GM12892 (cell line): ENCODE measurements around the gene R3HDM4.
A peak's percentile ranks its signal among the peaks of the same experiment; 100 is the strongest.

Experiments
- DNase-seq: peaks from one replicate; pipeline ENCODE4 v3.0.0; 2011; ENCODE audit not compliant: insufficient read length
- FAIRE-seq: peaks from 2 replicates; lab custom pipeline; 2011; peaks lifted over from hg19 to GRCh38; lab: Jason Lieb, UNC
- POLR2A ChIP-seq: IDR thresholded peaks from 2 replicates; pipeline ENCODE4 v1.6.1; 2011; ENCODE audit warnings: low read depth, low read length, control low read depth
- POLR2AphosphoS5 ChIP-seq: IDR thresholded peaks from 2 replicates; pipeline ENCODE4 v1.6.1; 2011; ENCODE audit warnings: low read depth, low read length, control low read depth
- TAF1 ChIP-seq: IDR thresholded peaks from 2 replicates; pipeline ENCODE4 v1.6.1; 2011; ENCODE audit warnings: low read depth, mild to moderate bottlenecking, control low read depth, low read length, borderline replicate concordance

Gene R3HDM4

GRCh38 chr19:889662-890295 lies 23.2 kb downstream of the R3HDM4 start:
- DNase-seq (no peak), FAIRE-seq (no peak)
- TF ChIP-seq POLR2AphosphoS5 (no peak), TAF1 (no peak), POLR2A (no peak)

- FAIRE-seq (peak; percentile 27), DNase-seq (no peak)
- TF ChIP-seq POLR2AphosphoS5: no peak
- no peak for TF ChIP-seq POLR2A
- no peak for TF ChIP-seq TAF1
These were observed 24.2 kb downstream of the R3HDM4 start for GRCh38 chr19:888581-889385.

GRCh38 chr19:887599-887998 lies 25.4 kb downstream of the R3HDM4 start:
- no peak for DNase-seq
- no peak for FAIRE-seq
- TF ChIP-seq POLR2AphosphoS5 (no peak), TAF1 (no peak), POLR2A (no peak)

GRCh38 chr19:887072-887471 lies 25.9 kb downstream of the R3HDM4 start:
- DNase-seq (no peak), FAIRE-seq (no peak)
- TF ChIP-seq TAF1 (no peak), POLR2A (no peak), POLR2AphosphoS5 (no peak)

GRCh38 chr19:885536-886224 lies 27.3 kb downstream of the R3HDM4 start:
- TF ChIP-seq POLR2A (no peak), POLR2AphosphoS5 (no peak), TAF1 (no peak)
- no peak for DNase-seq
- FAIRE-seq: no peak

GRCh38 chr19:884420-885211 lies 28.4 kb downstream of the R3HDM4 start:
- TF ChIP-seq POLR2AphosphoS5: no peak
- TF ChIP-seq POLR2A: no peak
- no peak for TF ChIP-seq TAF1
- DNase-seq (no peak), FAIRE-seq (no peak)

GRCh38 chr19:883661-884211 lies 29.3 kb downstream of the R3HDM4 start:
- TF ChIP-seq POLR2AphosphoS5 (no peak), TAF1 (no peak), POLR2A (no peak)
- FAIRE-seq (no peak), DNase-seq (no peak)

GRCh38 chr19:882871-883497 lies 30.0 kb downstream of the R3HDM4 start:
- DNase-seq (no peak), FAIRE-seq (no peak)
- no peak for TF ChIP-seq POLR2A
- TF ChIP-seq TAF1: no peak

GRCh38 chr19:881385-882071 lies 31.5 kb downstream of the R3HDM4 start:
- FAIRE-seq (no peak), DNase-seq (no peak)
- TF ChIP-seq POLR2AphosphoS5 (no peak), TAF1 (no peak), POLR2A (no peak)
